ENCODE data around the gene PRRT2.
"Not testable (repeated sequence)": the region's sequence is repeated elsewhere in the genome, so short reads cannot be mapped to it uniquely, and the experiment has no call there.

Gene PRRT2

GRCh38 chr16:29790949-29791844, 20.8 kb upstream of the PRRT2 start:
- FAIRE-seq: no peak
- DNase-seq (ENCODE audit: low spot score): no peak

GRCh38 chr16:29791845-29792807, 19.9 kb upstream of the PRRT2 start:
- DNase-seq (ENCODE audit: low spot score) (no peak), FAIRE-seq (no peak)

- not testable (repeated sequence) for FAIRE-seq; DNase-seq (ENCODE audit: low spot score)
Observed at GRCh38 chr16:29793153-29793552, 18.8 kb upstream of the PRRT2 start.

- DNase-seq (ENCODE audit: low spot score) (no peak), FAIRE-seq (no peak)
Observed at GRCh38 chr16:29794231-29794710, 17.7 kb upstream of the PRRT2 start.

GRCh38 chr16:29802416-29802935, 9.5 kb upstream of the PRRT2 start:
- FAIRE-seq: no peak

GRCh38 chr16:29804020-29804419, 8.0 kb upstream of the PRRT2 start:
- no peak for DNase-seq (ENCODE audit: low spot score)
- no peak for FAIRE-seq

More at GRCh38 chr16:29802416-29802935, 9.5 kb upstream of the PRRT2 start:
- DNase-seq (ENCODE audit: low spot score): no peak

GRCh38 chr16:29804455-29805231, 7.3 kb upstream of the PRRT2 start:
- DNase-seq (ENCODE audit: low spot score): peak; percentile 27

GRCh38 chr16:29805232-29806098, 6.5 kb upstream of the PRRT2 start:
- FAIRE-seq (no peak), DNase-seq (ENCODE audit: low spot score) (peak; percentile 87)

More at GRCh38 chr16:29804455-29805231, 7.3 kb upstream of the PRRT2 start:
- FAIRE-seq: no peak

GRCh38 chr16:29806099-29806579, 5.9 kb upstream of the PRRT2 start, which contains the start of gene MAZ:
Gene MAZ (plus strand): TSS chr16:29806529. CDS start chr16:29806702, 173 bp downstream.
- DNase-seq (ENCODE audit: low spot score) (peak; percentile 85), FAIRE-seq (no peak)

- FAIRE-seq (no peak), DNase-seq (ENCODE audit: low spot score) (peak; percentile 75)
Observed at GRCh38 chr16:29806641-29807425, 5.2 kb upstream of the PRRT2 start.

GRCh38 chr16:29807426-29808218, 4.4 kb upstream of the PRRT2 start:
- DNase-seq (ENCODE audit: low spot score) (peak; percentile 83), FAIRE-seq (peak; percentile 50)

GRCh38 chr16:29808219-29808900, 3.6 kb upstream of the PRRT2 start:
- FAIRE-seq (no peak), DNase-seq (ENCODE audit: low spot score) (no peak)

- DNase-seq (ENCODE audit: low spot score) (no peak), FAIRE-seq (no peak)
Observed at GRCh38 chr16:29809031-29809747, 2.8 kb upstream of the PRRT2 start.

GRCh38 chr16:29809850-29810698, 1.9 kb upstream of the PRRT2 start:
- FAIRE-seq: no peak

GRCh38 chr16:29810699-29811169, 1.3 kb upstream of the PRRT2 start:
- DNase-seq (ENCODE audit: low spot score): no peak
- no peak for FAIRE-seq

More at GRCh38 chr16:29809850-29810698, 1.9 kb upstream of the PRRT2 start:
- no peak for DNase-seq (ENCODE audit: low spot score)
